Ovary (tissue), 3 donors: ENCODE data around the gene AMMECR1L.

Experiments
- CTCF ChIP-seq, 3 donors: fragments of 450-650 bp in 2 of 3; fragments of 200-600 bp in 1 of 3; IDR thresholded peaks; one replicate each; pipeline versions ENCODE4 v1.5.1 to v1.8.0; 2016 to 2022; ENCODE audit warnings: antibody characterized with exemption in 3 of 3, mild to moderate bottlenecking in 1 of 3
- POLR2A ChIP-seq: fragments of 450-650 bp; IDR thresholded peaks from one replicate; pipeline ENCODE4 v1.6.1; 2017; ENCODE audit warnings: antibody characterized with exemption, mild to moderate bottlenecking, moderate library complexity
- donor health status: DM: no; HTN: no; CAD: no.

GRCh38 chr2:127873707-127874303 is 12.0 kb downstream of the AMMECR1L start:
- no peak for TF ChIP-seq POLR2A
- no peak for TF ChIP-seq CTCF (IDR thresholded peaks at IDR 0.05)
